HG02938 (cell line): ENCODE data around the gene PEX26.
A peak's percentile ranks its signal among the peaks of the same experiment; 100 is the strongest.
"Not testable (repeated sequence)": the region's sequence is repeated elsewhere in the genome, so short reads cannot be mapped to it uniquely, and the experiment has no call there.

ENCODE experiments used
- ATAC-seq: cut with Tn5 transposase; IDR thresholded peaks from one replicate; pipeline ENCODE4 v1.9.1; 2021; ENCODE audit warnings: mild to moderate bottlenecking, moderate library complexity; ENCODE audit not compliant: unreplicated experiment

The PEX26 gene

DNA sequence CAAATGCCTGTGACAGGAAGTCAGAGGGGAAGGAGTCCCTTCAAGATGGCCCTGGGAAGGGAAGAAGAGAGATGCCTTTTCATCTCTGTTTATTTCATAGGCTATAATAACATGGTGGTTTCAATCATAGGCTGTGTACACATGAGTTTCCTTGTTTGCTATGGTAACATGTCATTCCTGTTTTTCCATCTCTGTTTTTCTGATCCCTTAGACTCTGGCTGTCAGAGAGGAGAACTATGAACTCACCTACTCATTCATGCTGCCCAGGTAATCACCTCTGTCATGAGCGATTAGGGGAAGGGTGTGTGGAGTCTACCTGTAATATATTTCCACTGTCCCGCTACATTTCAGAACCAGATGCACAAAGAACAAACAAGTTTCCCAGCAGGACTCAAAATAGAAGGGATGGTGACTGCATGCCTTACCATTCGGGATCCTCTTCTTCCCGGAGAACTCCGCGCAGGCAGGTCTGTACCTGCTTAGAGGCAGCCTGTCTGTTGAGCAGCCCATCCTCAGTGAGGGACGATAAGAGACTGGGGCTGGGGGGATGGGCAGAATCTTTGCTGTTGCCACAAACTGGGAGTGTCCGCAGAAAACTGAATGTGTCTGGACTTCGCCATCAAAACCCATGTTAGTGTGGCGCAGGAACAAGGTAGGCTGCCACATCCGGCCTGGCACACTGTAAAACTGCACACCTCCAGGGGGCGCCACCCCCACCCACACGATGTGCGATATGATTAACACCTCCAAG is 7.1 kb upstream of the PEX26 start:
- no peak for ATAC-seq

DNA sequence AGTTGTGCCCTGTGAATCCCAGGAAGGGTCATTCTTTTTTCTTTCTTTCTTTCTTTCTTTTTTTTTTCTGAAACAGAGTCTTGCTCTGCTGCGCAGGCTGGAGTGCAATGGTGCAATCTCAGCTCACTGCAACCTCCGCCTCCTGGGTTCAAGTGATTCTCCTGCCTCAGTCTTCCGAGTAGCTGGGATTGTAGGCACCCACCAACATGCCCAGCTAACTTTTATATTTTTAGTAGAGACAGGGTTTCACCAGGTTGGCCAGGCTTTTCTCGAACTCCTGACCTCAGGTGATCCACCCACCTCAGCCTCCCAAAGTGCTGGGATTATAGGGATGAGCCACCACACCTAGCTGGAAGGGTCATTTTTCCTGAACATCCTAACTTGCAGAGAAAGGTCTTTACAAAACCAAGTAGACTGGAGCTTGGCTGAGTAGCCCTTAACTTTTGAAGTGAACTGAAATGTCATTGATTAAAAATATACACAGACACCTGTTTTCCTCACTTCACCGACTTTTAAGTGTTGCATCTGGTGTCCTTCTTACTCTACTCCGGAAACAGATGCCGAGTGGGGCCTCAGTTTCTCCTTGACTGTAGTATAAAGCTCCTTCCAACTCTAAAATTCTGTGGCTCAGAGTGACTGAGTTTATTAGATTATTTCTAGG is 6.4 kb upstream of the PEX26 start:
- not testable (repeated sequence) for ATAC-seq

DNA sequence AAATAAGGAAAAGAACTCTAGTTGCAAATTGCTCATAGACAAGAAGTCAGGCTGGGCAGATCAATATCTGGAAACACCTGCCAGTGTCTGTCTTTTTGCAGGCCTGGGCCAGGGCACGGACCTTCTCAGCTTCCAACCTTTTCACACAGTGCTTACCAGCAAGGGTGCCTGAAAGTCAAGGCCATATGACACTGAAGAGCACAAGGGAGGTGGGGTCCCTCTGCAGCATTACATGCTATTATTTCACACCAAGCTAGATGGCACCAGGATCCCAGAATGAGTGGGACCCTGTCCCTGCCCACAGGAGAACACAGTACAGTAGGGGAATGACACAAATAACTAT is 5.9 kb upstream of the PEX26 start:
- ATAC-seq: no peak

DNA sequence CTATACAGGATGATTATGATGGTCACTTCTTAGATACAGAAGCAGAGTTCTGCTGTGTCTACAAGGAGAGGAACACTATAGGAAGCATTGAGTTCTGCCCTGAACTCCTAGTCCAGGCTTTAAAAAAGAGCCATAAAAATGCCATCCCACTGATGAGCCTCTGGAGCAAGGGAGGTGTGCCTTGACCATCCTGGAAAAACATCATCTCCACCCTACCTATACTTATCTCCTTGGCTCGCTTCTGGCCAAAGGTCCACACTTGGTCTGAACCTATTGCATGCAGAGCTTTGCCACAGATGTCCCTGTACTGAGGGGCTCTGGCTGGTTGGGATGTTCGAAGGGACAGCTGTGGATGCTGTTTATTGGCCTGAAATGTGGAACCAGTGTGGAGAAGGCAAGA is 4.3 kb upstream of the PEX26 start:
- no peak for ATAC-seq

DNA sequence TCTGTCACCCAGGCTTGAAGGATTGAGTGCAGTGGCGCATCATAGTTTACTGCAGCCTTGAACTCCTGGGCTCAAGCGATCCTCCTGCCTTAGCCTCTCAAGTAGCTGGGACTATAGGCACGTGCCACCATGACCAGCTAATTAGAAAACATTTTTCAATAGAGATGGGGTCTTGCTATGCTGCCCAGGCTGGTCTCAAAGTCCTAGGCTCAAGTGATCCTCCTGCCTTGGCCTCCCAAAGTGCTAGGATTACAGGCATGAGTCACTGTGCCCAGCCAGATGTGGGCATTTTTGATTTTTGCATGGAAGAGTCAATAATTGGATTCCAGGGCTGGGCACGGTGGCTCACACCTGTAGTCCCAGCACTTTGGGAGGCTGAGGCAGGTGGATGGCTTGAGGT is 3.9 kb upstream of the PEX26 start:
- not testable (repeated sequence) for ATAC-seq

DNA sequence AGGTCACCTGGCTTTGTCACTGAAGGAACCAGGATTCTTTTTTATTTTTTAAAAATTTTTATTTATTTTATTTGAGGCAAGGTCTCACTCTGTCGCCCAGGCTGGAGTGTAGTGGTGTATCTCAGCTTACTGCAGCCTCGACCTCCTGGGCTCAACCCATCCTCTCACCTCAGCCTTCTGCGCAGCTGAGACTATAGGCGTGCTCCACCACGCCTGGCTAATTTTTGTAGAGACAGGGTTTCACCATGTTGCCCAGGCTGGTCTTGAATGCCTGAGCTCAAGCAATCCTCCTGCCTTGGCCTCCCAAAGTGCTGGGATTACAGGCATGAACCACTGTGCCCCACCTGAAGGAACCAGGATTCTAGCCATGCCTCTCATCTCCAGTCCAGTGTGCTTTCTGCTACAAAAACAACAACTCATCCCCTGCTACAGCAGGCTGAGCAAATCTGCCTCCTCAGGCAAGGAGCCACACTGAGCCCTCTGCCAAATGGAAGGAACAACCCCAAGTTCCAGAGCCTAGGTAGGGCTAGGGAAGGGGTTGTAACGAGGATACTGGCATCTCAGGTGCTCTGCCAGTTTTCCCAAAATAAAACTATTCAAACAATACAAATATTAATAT is 2.6 kb upstream of the PEX26 start:
- ATAC-seq: no peak

DNA sequence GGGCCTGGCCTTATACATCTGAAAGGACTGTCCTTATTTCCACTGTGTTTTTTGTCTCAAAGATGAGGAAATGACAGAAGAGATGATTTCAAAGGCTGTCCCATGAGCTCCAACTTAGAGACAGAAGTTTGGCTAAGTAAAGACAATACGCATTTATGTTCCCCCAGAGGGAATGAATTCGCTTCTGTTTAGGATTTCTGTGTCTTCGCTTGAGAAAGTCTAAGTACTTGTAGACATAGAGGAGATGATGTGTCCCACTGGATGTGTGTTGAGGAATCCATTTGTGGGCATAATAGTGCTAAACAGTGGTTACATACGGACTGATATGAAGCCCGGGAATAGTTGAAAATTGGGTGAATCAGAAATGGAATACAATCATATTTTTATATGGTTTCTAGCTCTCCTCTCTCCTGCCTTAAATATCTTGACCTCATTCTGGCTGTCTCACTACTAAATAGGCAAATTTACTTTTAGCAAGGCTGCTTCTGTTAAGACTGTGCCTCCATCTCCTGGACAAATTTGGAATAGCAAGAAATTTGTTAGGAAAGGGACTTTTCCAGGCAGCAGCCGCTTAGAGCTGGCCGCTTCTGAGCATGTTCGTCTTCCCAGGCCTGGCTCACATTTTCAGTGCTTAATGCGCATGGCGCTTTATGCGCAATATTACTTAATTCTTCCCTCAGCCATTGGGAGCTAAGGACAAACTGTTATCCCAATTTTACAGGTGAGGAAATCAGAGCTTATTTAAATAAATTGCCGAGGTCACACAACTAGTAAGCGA is 1.9 kb upstream of the PEX26 start:
- no peak for ATAC-seq

DNA sequence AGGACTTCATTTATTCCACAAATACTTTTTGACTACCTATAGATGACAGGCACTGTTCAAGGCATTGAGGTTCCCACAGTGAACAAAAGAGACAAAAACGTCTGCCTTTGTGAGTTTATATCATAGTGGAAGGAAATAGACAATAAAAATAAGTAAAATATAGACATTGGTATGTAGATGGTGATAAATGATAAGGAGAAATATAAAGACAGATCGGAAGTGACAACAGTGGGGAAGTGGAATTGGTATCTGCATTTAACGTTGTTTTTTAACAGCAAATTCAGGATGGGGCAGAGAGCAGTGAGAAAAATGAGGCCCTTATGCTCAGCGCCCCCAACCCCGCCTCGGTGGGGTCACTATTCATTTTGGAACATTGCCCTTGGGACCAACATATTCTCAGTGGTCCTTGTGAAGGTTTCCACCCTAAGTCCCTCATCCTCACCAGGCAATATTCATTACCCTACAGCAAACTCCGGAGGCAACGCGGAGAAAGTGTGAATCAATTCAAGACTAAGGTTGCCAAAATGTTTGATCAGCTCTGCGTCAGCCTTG is 627 bp upstream of the PEX26 start:
- ATAC-seq: no peak

DNA sequence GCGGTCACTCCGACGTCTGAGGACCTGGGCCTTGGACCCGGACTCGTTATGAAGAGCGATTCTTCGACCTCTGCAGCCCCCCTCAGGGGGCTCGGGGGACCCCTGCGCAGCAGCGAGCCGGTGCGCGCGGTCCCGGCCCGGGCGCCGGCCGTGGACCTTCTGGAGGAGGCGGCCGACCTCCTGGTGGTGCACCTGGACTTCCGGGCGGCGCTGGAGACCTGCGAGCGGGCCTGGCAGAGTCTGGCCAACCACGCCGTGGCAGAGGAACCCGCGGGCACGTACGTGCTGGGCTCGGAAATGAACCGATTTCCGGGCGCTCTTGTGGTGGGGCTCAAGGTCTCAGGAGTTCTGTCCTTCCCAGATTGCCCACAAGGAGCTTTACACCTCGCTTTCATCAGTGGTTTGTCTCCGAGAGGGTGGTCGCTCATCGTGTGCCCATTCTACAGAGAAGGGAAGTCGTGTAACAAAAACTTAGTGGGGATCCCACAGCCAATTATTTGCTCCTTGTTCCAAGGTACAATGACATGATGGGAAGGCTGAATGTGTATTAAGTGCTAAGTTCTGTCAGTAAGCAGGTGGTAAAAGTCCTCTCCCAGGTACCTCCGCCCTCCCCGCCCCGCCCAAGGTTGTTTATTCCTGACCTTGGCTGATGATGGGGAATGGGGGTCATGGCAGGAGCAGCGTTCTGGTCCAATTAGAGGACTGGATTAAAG is 695 bp downstream of the PEX26 start:
- ATAC-seq: peak; percentile 1

DNA sequence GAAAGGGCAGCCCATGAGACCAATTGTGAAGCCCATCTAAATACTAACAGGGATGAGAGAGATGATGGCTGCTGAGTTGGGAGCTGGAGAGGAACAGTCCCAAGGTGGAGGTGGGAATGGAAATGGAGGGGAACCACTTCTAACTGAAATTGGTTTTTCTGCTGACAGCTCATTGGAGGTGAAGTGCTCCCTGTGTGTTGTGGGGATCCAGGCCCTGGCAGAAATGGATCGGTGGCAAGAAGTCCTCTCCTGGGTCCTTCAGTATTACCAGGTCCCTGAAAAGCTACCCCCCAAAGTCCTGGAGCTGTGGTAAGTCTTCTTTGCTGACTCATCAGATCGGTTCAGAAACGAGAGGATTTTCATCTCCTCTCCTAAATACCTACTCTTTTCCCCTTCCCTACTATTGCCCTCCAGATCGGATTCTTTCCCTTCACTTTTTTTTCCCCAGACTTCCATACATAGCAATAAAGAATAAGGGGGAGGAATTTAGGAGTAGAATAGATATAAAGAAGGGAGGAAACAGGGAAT is 2.0 kb downstream of the PEX26 start:
- ATAC-seq: no peak

DNA sequence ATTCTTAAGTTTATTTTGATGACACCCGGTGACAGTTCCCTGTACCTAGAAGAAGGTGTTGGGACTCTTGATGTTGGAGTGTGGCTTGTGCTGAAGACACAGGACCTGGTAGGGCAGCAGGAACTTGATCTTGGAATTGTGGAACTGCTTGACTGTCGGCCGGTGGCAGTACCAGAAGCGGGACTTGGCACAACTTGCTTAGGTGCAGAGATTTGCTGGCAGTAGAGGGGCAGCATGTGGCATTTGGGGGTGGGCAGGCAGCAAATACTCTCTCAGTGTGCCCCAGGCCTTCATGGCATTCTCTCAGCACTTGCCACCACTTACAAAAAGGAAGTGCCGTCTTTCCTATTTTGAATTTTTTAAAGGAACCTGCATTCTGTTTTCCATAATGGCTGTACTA is 3.6 kb downstream of the PEX26 start:
- ATAC-seq: no peak

DNA sequence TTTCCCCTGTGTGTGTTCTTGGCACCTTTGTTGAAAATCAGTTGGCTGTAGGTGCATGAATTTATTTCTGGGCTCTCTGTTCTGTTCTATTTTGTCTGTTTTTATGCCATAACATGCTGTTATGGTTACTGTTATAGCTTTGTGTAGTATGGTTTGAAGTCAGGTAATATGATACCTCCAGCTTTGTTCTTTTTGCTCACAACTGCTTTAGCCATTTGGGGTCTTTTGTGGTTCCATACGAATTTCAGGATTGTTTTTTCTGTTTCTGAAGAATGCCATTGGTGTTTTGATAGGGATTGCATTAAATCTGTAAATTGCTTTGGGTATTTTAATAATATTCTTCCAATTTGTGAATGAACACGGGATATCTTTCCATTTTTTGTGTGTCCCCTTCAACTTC is 4.7 kb downstream of the PEX26 start:
- ATAC-seq: no peak

DNA sequence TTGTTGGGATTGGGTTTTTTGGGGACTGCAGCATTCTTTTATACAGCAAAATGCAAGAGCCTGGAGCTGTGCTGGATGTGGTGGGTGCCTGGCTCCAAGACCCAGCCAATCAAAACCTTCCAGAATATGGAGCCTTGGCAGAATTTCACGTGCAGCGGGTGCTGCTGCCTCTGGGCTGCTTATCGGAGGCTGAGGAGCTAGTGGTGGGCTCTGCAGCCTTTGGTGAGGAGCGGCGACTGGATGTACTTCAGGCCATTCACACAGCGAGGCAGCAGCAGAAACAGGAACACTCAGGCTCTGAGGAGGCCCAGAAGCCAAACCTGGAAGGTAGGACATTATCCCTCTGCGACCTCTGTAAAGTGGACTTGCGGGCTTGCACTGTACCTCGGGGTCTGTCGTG is 5.6 kb downstream of the PEX26 start:
- no peak for ATAC-seq

DNA sequence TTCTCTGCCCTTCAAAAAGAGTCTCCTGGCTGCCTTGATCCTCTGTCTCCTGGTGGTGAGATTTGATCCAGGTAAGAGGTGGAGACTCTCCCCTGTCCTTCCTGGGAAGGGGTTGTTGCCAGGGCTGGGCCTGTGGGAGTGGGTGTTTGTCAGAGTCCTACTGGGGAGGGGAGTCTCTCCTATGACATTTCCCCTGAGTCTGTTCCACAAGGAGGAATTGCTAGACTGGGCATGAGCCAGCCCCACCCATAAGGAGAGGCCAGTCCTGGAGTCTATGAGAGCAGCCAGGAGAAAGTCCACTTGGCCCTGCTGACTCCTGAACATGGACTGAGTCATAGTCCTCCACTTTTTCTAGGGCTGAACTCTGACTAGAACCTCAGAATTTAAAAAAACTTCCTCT is 7.4 kb downstream of the PEX26 start:
- ATAC-seq: no peak

DNA sequence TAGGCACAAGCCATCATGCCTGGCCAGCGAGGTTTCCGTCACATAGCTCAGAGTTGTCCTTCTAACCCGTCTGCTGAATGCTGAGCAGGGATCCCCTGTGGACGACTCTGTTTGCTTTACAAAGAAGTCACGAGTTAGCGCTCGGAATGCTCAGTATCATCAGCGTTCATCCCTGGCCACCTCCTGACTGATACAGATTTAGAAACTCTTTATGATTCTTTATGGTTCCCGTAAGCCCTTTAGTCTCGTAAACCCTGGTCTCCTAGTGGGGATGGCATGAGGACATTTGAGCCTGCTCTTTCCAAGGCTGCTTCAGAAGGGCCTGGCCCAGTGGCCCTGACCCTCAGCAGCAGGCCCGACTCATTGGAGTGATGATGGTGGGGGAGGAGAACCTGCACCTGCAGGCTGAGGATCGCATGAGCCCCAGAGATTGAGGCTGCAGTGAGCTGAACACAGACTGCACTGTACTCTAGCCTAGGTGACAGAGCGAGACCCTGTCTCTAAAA is 9.6 kb downstream of the PEX26 start:
- no peak for ATAC-seq

DNA sequence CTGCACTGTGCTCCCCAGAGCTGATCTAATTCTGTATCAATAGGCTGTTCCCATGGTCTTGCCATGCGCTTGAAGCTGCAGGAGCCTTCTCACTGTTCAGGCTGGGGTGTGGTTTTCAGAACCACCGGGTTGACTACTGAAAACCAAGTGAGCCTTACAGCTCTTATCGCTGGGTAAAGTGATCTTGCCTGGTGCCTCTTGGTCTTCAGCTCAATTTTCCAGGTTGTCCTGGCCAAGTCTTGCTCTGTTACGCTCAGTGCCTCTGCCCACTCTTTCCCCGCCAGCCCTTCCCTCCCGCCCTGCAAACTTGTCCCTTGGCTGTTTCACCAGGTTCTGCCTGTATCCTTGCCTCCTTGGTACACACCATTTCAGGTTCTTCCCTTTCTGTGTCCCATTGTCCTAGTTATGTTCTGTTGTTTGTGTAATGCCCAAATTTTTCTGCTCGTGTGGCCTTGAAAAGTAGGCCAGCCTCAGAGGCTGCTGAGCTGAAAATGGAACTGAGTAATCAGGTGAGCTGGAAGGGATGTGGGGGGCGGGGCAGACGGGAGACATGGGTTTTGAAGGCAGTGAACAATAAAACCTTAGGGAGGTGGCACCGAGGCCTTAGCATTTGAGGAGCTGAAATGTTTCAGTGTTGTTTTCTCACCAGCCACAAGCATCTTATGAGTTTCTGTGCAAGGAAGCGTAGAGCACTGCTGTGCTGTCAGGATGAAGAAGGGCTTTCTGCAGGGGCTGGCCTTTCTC is 11.2 kb downstream of the PEX26 start:
- no peak for ATAC-seq

DNA sequence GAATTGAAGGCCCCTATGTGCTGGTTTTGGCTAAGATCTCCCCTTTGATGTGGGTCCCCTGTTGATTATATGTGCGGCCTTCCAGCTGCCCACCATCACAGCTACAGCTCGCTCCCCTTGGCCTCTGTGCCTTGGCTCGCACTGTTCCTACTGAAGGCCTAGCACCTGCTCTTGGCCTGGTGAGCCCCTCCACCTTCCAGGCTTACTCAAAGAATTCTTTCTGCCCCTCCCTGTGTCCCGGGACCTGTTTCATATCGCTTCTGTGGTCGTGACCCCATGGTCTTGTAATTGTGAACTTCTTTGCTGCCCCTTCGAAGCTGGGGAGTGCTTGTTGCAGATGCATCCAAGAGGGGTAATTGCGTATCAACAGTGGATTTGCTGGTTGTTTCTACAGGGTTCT is 12.5 kb downstream of the PEX26 start:
- no peak for ATAC-seq

DNA sequence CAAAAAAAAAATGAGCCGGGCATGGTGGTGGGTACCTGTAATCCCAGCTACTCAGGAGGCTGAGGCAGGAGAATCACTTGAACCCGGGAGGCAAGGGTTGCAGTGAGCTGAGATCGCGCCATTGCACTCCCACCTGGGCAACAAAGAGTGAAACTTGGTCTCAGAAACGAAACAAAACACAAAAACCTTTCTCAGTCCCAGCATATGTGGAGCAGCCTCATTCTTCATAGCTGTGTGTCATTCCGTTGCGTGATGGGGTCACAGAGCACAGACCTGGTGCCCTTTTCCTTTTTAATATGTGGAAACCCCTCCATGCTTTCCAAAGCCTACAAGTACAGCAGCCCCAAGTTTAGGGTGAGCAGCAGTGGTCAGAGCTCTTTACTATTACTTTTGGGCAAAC is 13.7 kb downstream of the PEX26 start:
- ATAC-seq: no peak

DNA sequence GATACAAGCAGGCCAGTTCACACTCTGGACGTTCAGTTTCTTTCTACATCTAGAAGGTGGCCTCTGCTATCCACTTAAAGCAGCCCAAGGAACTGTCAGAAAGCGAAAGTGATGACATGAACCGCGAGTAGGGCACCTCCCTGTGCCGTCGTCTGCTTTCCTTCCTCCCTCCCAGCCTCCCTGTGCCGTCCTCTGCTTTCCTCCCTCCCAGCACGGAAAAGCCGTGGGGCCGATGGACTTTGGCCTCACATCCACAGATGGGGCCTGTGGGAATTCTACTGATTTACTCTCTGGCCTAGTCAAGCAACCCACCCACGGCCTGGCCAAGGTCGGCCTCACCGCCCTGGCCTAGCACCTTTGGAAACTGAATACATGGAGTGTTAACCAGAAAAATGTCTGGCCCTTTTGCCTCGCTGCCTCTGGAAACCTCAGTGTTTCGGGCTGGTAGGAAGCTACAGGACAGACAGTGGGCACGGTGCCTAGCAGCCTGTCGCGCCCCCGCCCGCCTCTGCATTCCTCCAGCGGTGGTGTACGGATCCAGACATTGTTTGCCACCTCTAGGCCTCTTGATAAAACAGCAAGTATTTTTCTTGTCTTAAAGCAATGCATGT is 14.2 kb downstream of the PEX26 start:
- no peak for ATAC-seq
